AG09309 (cell line): ENCODE data around the gene RAB3GAP1.

Experiments used
- DNase-seq: peaks from one replicate; pipeline ENCODE4 v3.0.0-alpha.2; 2010; ENCODE audit warnings: low read depth
- H3K4me3 ChIP-seq: 2 replicates; pipeline ENCODE4 v1.5.1; 2011; ENCODE audit warnings: mild to moderate bottlenecking, low read depth, low read length, moderate library complexity; ENCODE audit not compliant: control insufficient read depth
- CTCF ChIP-seq: IDR thresholded peaks from 2 replicates; pipeline ENCODE4 v1.5.1; 2011; ENCODE audit warnings: mild to moderate bottlenecking, low read depth, low read length, inconsistent platforms; ENCODE audit not compliant: insufficient read depth, control insufficient read depth; ENCODE audit errors: missing control alignments

The RAB3GAP1 gene

GRCh38 chr2:135052042-135052876 is at the start of gene RAB3GAP1:
Gene RAB3GAP1 (plus strand): TSS chr2:135052292. CDS start chr2:135052308, 16 bp downstream.
- H3K4me3 ChIP-seq: peak within 1 kb of the TSS; percentile 69
- TF ChIP-seq CTCF: no peak
- peak; percentile 48 for DNase-seq

DNA sequence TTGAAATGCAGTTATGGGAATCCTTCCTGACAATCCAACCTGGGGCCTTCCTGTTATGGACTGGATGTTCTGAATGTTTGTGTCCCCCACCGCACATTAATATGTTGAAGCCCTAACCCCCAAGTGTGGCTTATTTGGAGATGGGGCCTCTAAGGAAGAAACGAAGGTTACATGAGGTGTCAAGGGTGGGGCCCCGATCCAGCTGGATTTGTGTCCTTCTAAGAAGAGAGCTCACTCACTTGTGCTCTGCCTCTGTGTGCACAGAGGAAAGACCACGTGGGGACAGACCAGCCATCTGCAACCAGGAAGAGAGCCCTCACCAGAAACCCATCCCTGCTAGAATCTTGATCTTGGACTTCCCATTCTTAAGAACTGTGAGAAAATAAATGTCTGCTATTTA is 49.3 kb upstream of the RAB3GAP1 start:
- H3K4me3 ChIP-seq: no peak overlapping the region
- no peak for DNase-seq
- TF ChIP-seq CTCF: no peak

- no peak overlapping the region for H3K4me3 ChIP-seq
- TF ChIP-seq CTCF: peak; percentile 98
- DNase-seq: peak; percentile 13
Observed at GRCh38 chr2:135004005-135004746, 47.9 kb upstream of the RAB3GAP1 start.

DNA sequence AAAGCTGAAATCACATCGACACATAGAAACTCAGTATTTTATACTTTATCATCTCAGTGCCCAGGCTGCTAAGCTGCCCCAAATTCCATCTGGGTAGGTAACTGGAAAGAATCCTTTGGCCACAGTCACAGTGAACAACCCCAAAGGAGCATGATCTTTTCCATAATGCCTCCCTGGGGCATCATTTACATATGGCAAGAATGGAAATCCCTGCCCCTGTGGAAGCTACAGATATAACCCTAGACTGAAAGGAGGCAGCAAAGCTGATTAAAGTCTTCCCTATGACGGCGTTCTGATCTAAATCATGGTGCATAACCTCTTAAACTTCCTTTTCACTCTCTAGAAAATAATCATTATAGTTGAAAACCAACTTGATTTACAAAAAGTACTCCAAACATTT is 46.3 kb upstream of the RAB3GAP1 start:
- TF ChIP-seq CTCF: no peak
- no peak overlapping the region for H3K4me3 ChIP-seq
- no peak for DNase-seq

- H3K4me3 ChIP-seq: no peak overlapping the region
- TF ChIP-seq CTCF: no peak
- DNase-seq: no peak
Observed at GRCh38 chr2:135009339-135009738, 42.8 kb upstream of the RAB3GAP1 start.

DNA sequence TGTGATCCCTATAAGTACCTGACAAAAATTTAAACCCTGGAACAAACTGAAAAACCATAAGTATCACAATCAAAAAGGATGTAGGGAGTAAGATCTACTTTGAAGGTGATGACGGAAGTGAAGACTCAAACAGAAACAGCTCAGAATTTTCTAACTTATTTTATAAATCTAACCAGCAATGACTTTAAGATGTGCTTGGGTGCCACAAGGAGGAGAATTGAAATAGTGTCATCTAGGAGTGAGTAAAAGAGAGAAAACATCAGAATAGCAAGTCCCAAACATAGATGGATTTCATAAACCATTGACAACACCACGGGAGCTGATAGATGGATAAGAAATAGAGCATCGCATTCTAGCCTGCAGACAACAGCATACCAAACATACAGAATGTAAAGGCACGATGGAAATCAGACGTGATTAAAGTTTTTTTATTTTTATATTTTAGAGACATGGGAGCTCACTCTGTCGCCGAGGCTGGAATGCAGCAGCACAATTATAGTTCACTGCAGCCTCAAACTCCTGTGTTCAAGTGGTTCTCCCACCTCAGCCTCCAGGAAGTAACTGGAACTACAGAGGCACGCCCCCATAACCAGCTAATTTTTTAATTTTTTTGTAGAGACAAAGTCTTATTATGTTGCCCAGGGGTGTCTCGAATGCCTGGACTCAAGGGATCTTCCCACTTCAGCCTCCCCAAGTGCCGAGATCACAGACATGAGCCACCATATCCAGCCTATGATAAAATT is 41.7 kb upstream of the RAB3GAP1 start:
- no peak for DNase-seq
- H3K4me3 ChIP-seq: no peak overlapping the region
- no peak for TF ChIP-seq CTCF
